GM23338 (cell line): Measurements from ENCODE around the gene GAD1. TPM values are rescaled to one million over a fixed set of nuclear protein-coding genes. Genes with fewer than 3 reads are reported as not detected.

ENCODE experiments used
- ATAC-seq: fragments of 200-7000 bp; cut with Tn5 transposase; 3 replicates; pipeline ENCODE4 v1.9.1; 2020
- DNase-seq: peaks from one replicate; pipeline ENCODE4 v3.0.0-alpha.2; 2015; ENCODE audit warnings: low spot score
- H2AFZ ChIP-seq: fragments of 200-600 bp; sonication (generic); 2 replicates; pipeline ENCODE4 v1.8.0; 2016; ENCODE audit warnings: antibody characterized with exemption, mild to moderate bottlenecking, moderate library complexity
- H3F3A ChIP-seq: fragments of 200-600 bp; sonication (generic); replicated peaks from 2 replicates; pipeline ENCODE4 v1.8.0; 2017; ENCODE audit warnings: antibody characterized with exemption, mixed run types, low read depth
- H3K27ac ChIP-seq: fragments of 200-600 bp; sonication (generic); 2 replicates; pipeline ENCODE4 v1.6.1; 2016; ENCODE audit warnings: low read depth
- H3K27me3 ChIP-seq: fragments of 200-600 bp; sonication (generic); 2 replicates; pipeline ENCODE4 v1.8.0; 2016; ENCODE audit warnings: mild to moderate bottlenecking, mixed run types, moderate library complexity; ENCODE audit not compliant: insufficient read depth
- H3K36me3 ChIP-seq: fragments of 200-600 bp; sonication (generic); 2 replicates; pipeline ENCODE4 v1.8.0; 2016; ENCODE audit warnings: mild to moderate bottlenecking; ENCODE audit not compliant: insufficient read depth
- H3K4me1 ChIP-seq: fragments of 200-600 bp; sonication (generic); 2 replicates; pipeline ENCODE4 v1.8.0; 2016; ENCODE audit warnings: mild to moderate bottlenecking, moderate library complexity; ENCODE audit not compliant: insufficient read depth
- H3K4me2 ChIP-seq: fragments of 200-600 bp; sonication (generic); 2 replicates; pipeline ENCODE4 v1.7.1; 2017; ENCODE audit warnings: mixed run types
- H3K4me3 ChIP-seq: fragments of 200-600 bp; sonication (generic); 2 replicates; pipeline ENCODE4 v1.6.1; 2016; ENCODE audit warnings: mixed run types
- H3K79me2 ChIP-seq: fragments of 200-600 bp; sonication (generic); replicated peaks from 2 replicates; pipeline ENCODE4 v1.8.0; 2017; ENCODE audit warnings: mild to moderate bottlenecking; ENCODE audit not compliant: insufficient read depth
- H3K9me2 ChIP-seq: fragments of 200-600 bp; sonication (generic); 2 replicates; pipeline ENCODE4 v1.8.0; 2017; ENCODE audit not compliant: insufficient read depth
- H4K20me1 ChIP-seq: fragments of 200-600 bp; sonication (generic); replicated peaks from 2 replicates; pipeline ENCODE4 v1.8.0; 2017; ENCODE audit warnings: mild to moderate bottlenecking; ENCODE audit not compliant: insufficient read depth
- H3K27ac Mint-ChIP-seq: 2 replicates; pipeline ENCODE4 v1.8.0; 2020; ENCODE audit warnings: inconsistent platforms, mild to moderate bottlenecking, moderate library complexity, mixed read lengths
- H3K27me3 Mint-ChIP-seq: 3 replicates; pipeline ENCODE4 v1.8.0; 2022; ENCODE audit warnings: low read depth, mild to moderate bottlenecking, moderate library complexity, mixed read lengths, inconsistent platforms; ENCODE audit not compliant: insufficient read depth, poor library complexity
- H3K36me3 Mint-ChIP-seq: 3 replicates; pipeline ENCODE4 v1.8.0; 2021; ENCODE audit warnings: low read depth, mild to moderate bottlenecking, inconsistent platforms, moderate library complexity, mixed read lengths
- H3K4me1 Mint-ChIP-seq: 3 replicates; pipeline ENCODE4 v1.8.0; 2020; ENCODE audit warnings: mild to moderate bottlenecking, inconsistent platforms, mixed read lengths
- H3K4me3 Mint-ChIP-seq: 3 replicates; pipeline ENCODE4 v1.8.0; 2021; ENCODE audit warnings: moderate library complexity, mild to moderate bottlenecking, inconsistent platforms, mixed read lengths
- H3K9me3 Mint-ChIP-seq: 3 replicates; pipeline ENCODE4 v1.8.0; 2020; ENCODE audit warnings: moderate library complexity, mild to moderate bottlenecking, inconsistent platforms, mixed read lengths
- CTCF ChIP-seq, 2 experiments: fragments of 200-600 bp in 1 of 2; sonication (generic) in 1 of 2; conservative IDR thresholded peaks; 2 replicates each; pipeline versions ENCODE4 v1.5.1 to v1.6.1; 2016 to 2017; ENCODE audit warnings: antibody characterized with exemption in 2 of 2, low read depth in 2 of 2, mild to moderate bottlenecking in 2 of 2, moderate library complexity in 1 of 2
- ETS1 ChIP-seq: IDR thresholded peaks from 2 replicates; pipeline ENCODE4 v1.6.1; 2016; ENCODE audit warnings: antibody characterized with exemption
- EZH2 ChIP-seq: fragments of 200-600 bp; sonication (generic); IDR thresholded peaks from one replicate; pipeline ENCODE4 v1.8.0; 2017; ENCODE audit warnings: antibody characterized with exemption, mild to moderate bottlenecking, low read depth; ENCODE audit not compliant: unreplicated experiment
- JUNB ChIP-seq: IDR thresholded peaks from one replicate; pipeline ENCODE4 v1.6.1; 2016; ENCODE audit warnings: antibody characterized with exemption; ENCODE audit not compliant: unreplicated experiment
- NANOG ChIP-seq: IDR thresholded peaks from 2 replicates; pipeline ENCODE4 v1.6.1; 2016; ENCODE audit warnings: antibody characterized with exemption, borderline replicate concordance
- POLR2AphosphoS5 ChIP-seq: IDR thresholded peaks from 2 replicates; pipeline ENCODE4 v1.6.1; 2016; ENCODE audit warnings: antibody characterized with exemption, low read depth
- polyA plus RNA-seq: library from polyadenylated mRNA; unstranded; fragments of >200 nt; fragmentation: Nextera tagmentation; extraction: Ambion mirVana; gene quantifications from 2 replicates; pipeline ENCODE4 v1.2.1, GENCODE V29; 2016
- total RNA-seq: library from RNA; depleted of rRNA; stranded (reverse); fragments of >200 nt; shearing (Covaris generic); gene quantifications from 2 replicates; pipeline ENCODE4 v1.2.3, GENCODE V29; 2014

Gene GAD1
- total and polyA plus RNA-seq, 2 experiments from 2014 or later: 0.17 to 0.34 TPM

GRCh38 chr2:170815311-170815710 is 1.4 kb upstream of the GAD1 start:
- ATAC-seq: peak; percentile 0; the same call in 2 of the 3 replicates
- peak overlapping the region; percentile 77 for H3K4me3 Mint-ChIP-seq
- H4K20me1 ChIP-seq: peaks cover 10% of the 10 kb centered on the region; the same call in 1 of the 2 replicates
- no peaks in the 10 kb centered on the region for H3K79me2 ChIP-seq
- H3K27me3 ChIP-seq: peaks cover 76% of the 10 kb centered on the region
- no peaks in the 10 kb centered on the region for H3K36me3 ChIP-seq
- H3K36me3 Mint-ChIP-seq: no peaks in the 10 kb centered on the region; the same call in 2 of the 3 replicates
- peaks cover 52% of the 10 kb centered on the region for H3K4me1 Mint-ChIP-seq
- TF ChIP-seq EZH2 (peak; percentile 70), POLR2AphosphoS5 (no peak), NANOG (no peak), ETS1 (no peak)
- H3K9me3 Mint-ChIP-seq: peaks cover 3% of the 10 kb centered on the region; the same call in 1 of the 3 replicates
- DNase-seq: no peak
- H3K27me3 Mint-ChIP-seq: peaks cover 79% of the 10 kb centered on the region
- H3K4me2 ChIP-seq: peak overlapping the region; percentile 97
- peak overlapping the region; percentile 63 for H3K4me3 ChIP-seq
- H3K4me1 ChIP-seq: peaks cover 47% of the 10 kb centered on the region
- H3F3A ChIP-seq: peaks cover 7% of the 10 kb centered on the region
- peak overlapping the region; percentile 93 for H2AFZ ChIP-seq
- no peaks in the 10 kb centered on the region for H3K9me2 ChIP-seq
- no peak overlapping the region for H3K27ac Mint-ChIP-seq
- H3K27ac ChIP-seq: no peak overlapping the region

- Histone ChIP-seq H3K27ac (no peak overlapping the region), H3K4me2 (peak overlapping the region; percentile 97), H3F3A (peaks cover 11% of the 10 kb centered on the region), H3K27me3 (peaks cover 82% of the 10 kb centered on the region), H4K20me1 (peaks cover 10% of the 10 kb centered on the region; the same call in 1 of the 2 replicates), H2AFZ (peak overlapping the region; percentile 93), H3K79me2 (no peaks in the 10 kb centered on the region), H3K4me3 (peak overlapping the region; percentile 63), H3K9me2 (no peaks in the 10 kb centered on the region), H3K36me3 (no peaks in the 10 kb centered on the region), H3K4me1 (peaks cover 53% of the 10 kb centered on the region)
- peaks cover 85% of the 10 kb centered on the region for H3K27me3 Mint-ChIP-seq
- no peak overlapping the region for H3K27ac Mint-ChIP-seq
- peak; percentile 88 for TF ChIP-seq EZH2
- no peak for TF ChIP-seq JUNB
- peak; percentile 81 to 86 for TF ChIP-seq CTCF (conservative IDR thresholded peaks at IDR 0.05; ENCODE audit: low read depth in 2 of 2)
- H3K4me1 Mint-ChIP-seq: peaks cover 58% of the 10 kb centered on the region
- H3K36me3 Mint-ChIP-seq: no peaks in the 10 kb centered on the region; the same call in 2 of the 3 replicates
- peak; percentile 94 for DNase-seq
- peak overlapping the region; percentile 77 for H3K4me3 Mint-ChIP-seq
- H3K9me3 Mint-ChIP-seq: peaks cover 3% of the 10 kb centered on the region; the same call in 1 of the 3 replicates
- ATAC-seq: peak; percentile 45
Measured at GRCh38 chr2:170815746-170816503, 762 bp upstream of the GAD1 start.
